OCI-LY3 (cell line): ENCODE results near the gene GNAO1.

Experiments used
- EZH2phosphoT487 ChIP-seq: fragments of 200-600 bp; shearing (Covaris generic); IDR thresholded peaks from 2 replicates; pipeline ENCODE4 v1.6.1; 2018; ENCODE audit warnings: antibody characterized with exemption, mixed run types, low read depth
- TF ChIP-seq, protein P1 (sequence below): fragments of 200-600, 300-600 bp; sonication (generic); IDR thresholded peaks from 2 replicates; pipeline ENCODE4 v1.5.1; 2014; ENCODE audit warnings: antibody characterized with exemption, low read length, low read depth

DNA sequence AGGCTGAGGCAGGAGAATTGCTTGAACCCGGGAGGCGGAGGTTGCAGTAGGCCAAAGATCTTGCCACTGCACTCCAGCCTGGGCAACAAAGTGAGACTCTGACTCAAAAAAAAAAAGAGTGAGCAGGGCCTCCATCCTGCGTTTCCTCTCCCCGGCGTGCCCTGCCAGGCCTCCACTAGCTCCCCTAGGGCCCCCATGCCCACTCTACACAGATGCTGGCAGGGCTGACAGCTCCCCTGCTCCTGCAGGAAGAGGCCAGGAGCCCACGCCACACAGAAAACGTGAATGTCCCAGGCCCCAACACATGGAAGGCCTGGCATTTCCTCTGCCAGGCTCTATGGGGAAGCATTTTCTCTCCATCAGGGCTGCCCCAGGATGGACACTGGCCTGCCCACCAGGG is 124.7 kb downstream of the GNAO1 start:
- TF ChIP-seq, protein P1, sequence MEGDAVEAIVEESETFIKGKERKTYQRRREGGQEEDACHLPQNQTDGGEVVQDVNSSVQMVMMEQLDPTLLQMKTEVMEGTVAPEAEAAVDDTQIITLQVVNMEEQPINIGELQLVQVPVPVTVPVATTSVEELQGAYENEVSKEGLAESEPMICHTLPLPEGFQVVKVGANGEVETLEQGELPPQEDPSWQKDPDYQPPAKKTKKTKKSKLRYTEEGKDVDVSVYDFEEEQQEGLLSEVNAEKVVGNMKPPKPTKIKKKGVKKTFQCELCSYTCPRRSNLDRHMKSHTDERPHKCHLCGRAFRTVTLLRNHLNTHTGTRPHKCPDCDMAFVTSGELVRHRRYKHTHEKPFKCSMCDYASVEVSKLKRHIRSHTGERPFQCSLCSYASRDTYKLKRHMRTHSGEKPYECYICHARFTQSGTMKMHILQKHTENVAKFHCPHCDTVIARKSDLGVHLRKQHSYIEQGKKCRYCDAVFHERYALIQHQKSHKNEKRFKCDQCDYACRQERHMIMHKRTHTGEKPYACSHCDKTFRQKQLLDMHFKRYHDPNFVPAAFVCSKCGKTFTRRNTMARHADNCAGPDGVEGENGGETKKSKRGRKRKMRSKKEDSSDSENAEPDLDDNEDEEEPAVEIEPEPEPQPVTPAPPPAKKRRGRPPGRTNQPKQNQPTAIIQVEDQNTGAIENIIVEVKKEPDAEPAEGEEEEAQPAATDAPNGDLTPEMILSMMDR = no peak
- no peak for TF ChIP-seq EZH2phosphoT487
